ENCODE results near the gene CELSR2. TPM values are rescaled to one million over a fixed set of nuclear protein-coding genes. Genes with fewer than 3 reads are reported as not detected.

Gene CELSR2
- total and polyA plus RNA-seq, 2 of the 8 experiments (the other 6 are each of a cell fraction or from before 2014, with no cell fraction given): 12.0 to 27.7 TPM

- ChIA-PET POLR2A (ENCODE audit: partially characterized antibody) (interaction anchor here (1.0 to 1.2 kb wide), 3 partner anchors 12 to 82 kb away, joined by 3 to 4 read pairs (median 3); no protein-coding TSS in a partner anchor), CTCF (ENCODE audit: partially characterized antibody) (interaction anchor here (0.9 to 5.2 kb wide), 6 partner anchors 10 to 83 kb away, joined by 3 to 41 read pairs (median 10); partner anchors contain the start of genes MYBPHL and SORT1)
- H2BK120ac ChIP-seq (replicated peaks; ENCODE audit: low read depth, low read length): no peak overlapping the region
- no peak overlapping the region for H2AK5ac ChIP-seq (ENCODE audit: low read depth, low read length)
- H3K4me1 ChIP-seq (replicated peaks in 1 of 4; ENCODE audit: control insufficient read depth in 3 of 4, insufficient read depth in 4 of 4, low read length in 3 of 4): no peaks in the 10 kb centered on the region; a peak in 1 of 7 replicates
- H2BK20ac ChIP-seq (ENCODE audit: low read length): no peak overlapping the region
- H3K79me2 ChIP-seq (ENCODE audit: control insufficient read depth in 1 of 2, insufficient read depth in 2 of 2, low read length in 2 of 2): no peaks in the 10 kb centered on the region
- H3K56ac ChIP-seq (replicated peaks; ENCODE audit: insufficient read length, low read depth, low read length): no peak overlapping the region
- H3K4me3 ChIP-seq (ENCODE audit: extremely low read depth in 1 of 4, insufficient read depth in 2 of 4, low read depth in 3 of 4, low read length in 4 of 4): no peak overlapping the region
- H3K23ac ChIP-seq (ENCODE audit: insufficient read length): no peak overlapping the region
- no peak overlapping the region for H3K9ac ChIP-seq (replicated peaks in 1 of 4; ENCODE audit: extremely low read depth in 1 of 4, low read depth in 3 of 4, low read length in 3 of 4)
- H4K5ac ChIP-seq (ENCODE audit: insufficient read length, low read depth, low read length): no peak overlapping the region
- no peak overlapping the region for H2BK15ac ChIP-seq (ENCODE audit: low read length)
- H2AFZ ChIP-seq (ENCODE audit: low read length): no peak overlapping the region
- H2BK5ac ChIP-seq (ENCODE audit: low read depth, low read length): no peak overlapping the region
- H3K27ac ChIP-seq (ENCODE audit: low read depth, low read length): no peak overlapping the region
- H2BK12ac ChIP-seq (ENCODE audit: low read depth, low read length): no peak overlapping the region
- no peaks in the 10 kb centered on the region for H3K79me1 ChIP-seq (ENCODE audit: low read depth, low read length)
- H4K91ac ChIP-seq (replicated peaks; ENCODE audit: insufficient read length, low read length): no peak overlapping the region
- peaks cover 14 to 64% (median 23%) of the 10 kb centered on the region in 4 experiments for H3K36me3 ChIP-seq (ENCODE audit: control insufficient read depth in 2 of 4, insufficient read depth in 4 of 4, low read length in 3 of 4)
- no peak for DNase-seq (ENCODE audit: low read depth in 1 of 2, low spot score in 2 of 2)
- no peak overlapping the region for H3K14ac ChIP-seq (ENCODE audit: insufficient read length)
- no peaks in the 10 kb centered on the region for H3K27me3 ChIP-seq (replicated peaks in 1 of 4; ENCODE audit: control insufficient read depth in 3 of 4, extremely low read depth in 1 of 4, insufficient read depth in 3 of 4, low read length in 3 of 4)
- H3K23me2 ChIP-seq (ENCODE audit: low read depth, low read length): no peaks in the 10 kb centered on the region
- no peak for FAIRE-seq
- no peaks in the 10 kb centered on the region for H4K20me1 ChIP-seq (replicated peaks in 1 of 2; ENCODE audit: control insufficient read depth in 1 of 2, insufficient read depth in 2 of 2, low read length in 2 of 2)
- H4K8ac ChIP-seq (ENCODE audit: extremely low read depth, insufficient read depth, low read length): no peak overlapping the region
- no peak overlapping the region for H3K4me2 ChIP-seq (ENCODE audit: insufficient read depth in 1 of 2, low read depth in 2 of 2, low read length in 2 of 2)
- no peaks in the 10 kb centered on the region for H3K9me3 ChIP-seq (ENCODE audit: insufficient read depth in 2 of 2, low read depth in 1 of 2, low read length in 1 of 2)
- H3K18ac ChIP-seq (ENCODE audit: extremely low read depth, low read length): no peak overlapping the region
- H3K4ac ChIP-seq (replicated peaks; ENCODE audit: insufficient read length, low read depth, low read length): no peak overlapping the region
- WGBS, 2 experiments (ENCODE audit: extremely low coverage in 1 of 2, insufficient coverage in 1 of 2, insufficient read length in 1 of 2, insufficient replicate concordance in 2 of 2, low coverage in 1 of 2, low lambda C conversion rate in 2 of 2, missing lambda C conversion rate in 1 of 2): 85% methylated on average over 1 of the region's 1 CpG; no CpG with 5 or more reads in 1 of the 2 experiments
- TF ChIP-seq HDAC6 (IDR thresholded peaks at IDR 0.05; ENCODE audit: low read depth, low read length) (no peak), TCF12 (IDR thresholded peaks at IDR 0.05; ENCODE audit: low read depth, low read length) (no peak), SP2 (IDR thresholded peaks at IDR 0.05; ENCODE audit: low read length) (no peak), KDM4A (IDR thresholded peaks at IDR 0.05; ENCODE audit: low read depth, low read length, severe bottlenecking) (no peak), POLR2A (IDR thresholded peaks at IDR 0.05; ENCODE audit: control extremely low read depth in 1 of 2, low read depth in 2 of 2, low read length in 2 of 2) (no peak), EP300 (IDR thresholded peaks at IDR 0.05; ENCODE audit: borderline replicate concordance in 1 of 2, low read depth in 2 of 2, low read length in 2 of 2) (no peak), MAFK (IDR thresholded peaks at IDR 0.05; ENCODE audit: low read depth, low read length) (no peak), CBX8 (IDR thresholded peaks at IDR 0.05; ENCODE audit: borderline replicate concordance, low read depth, low read length) (no peak), BRCA1 (IDR thresholded peaks at IDR 0.05; ENCODE audit: low read depth, low read length) (no peak), NANOG (IDR thresholded peaks at IDR 0.05; ENCODE audit: insufficient read depth, low read depth, low read length, poor library complexity, severe bottlenecking) (no peak), ASH2L (IDR thresholded peaks at IDR 0.05; ENCODE audit: low read length) (no peak)
- TF ChIP-seq, protein P1, sequence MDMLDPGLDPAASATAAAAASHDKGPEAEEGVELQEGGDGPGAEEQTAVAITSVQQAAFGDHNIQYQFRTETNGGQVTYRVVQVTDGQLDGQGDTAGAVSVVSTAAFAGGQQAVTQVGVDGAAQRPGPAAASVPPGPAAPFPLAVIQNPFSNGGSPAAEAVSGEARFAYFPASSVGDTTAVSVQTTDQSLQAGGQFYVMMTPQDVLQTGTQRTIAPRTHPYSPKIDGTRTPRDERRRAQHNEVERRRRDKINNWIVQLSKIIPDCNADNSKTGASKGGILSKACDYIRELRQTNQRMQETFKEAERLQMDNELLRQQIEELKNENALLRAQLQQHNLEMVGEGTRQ (IDR thresholded peaks at IDR 0.05; ENCODE audit: low read length): no peak
These were observed 67.2 kb downstream of the CELSR2 start for GRCh38 chr1:109316506-109316905.

Data from H1 (cell line).